OCI-LY1 (cell line): ENCODE results near the gene PTPRG.

Source experiments
- EZH2 ChIP-seq: fragments of 200-600 bp; sonication (generic), shearing (Covaris generic); IDR thresholded peaks from 2 replicates; pipeline ENCODE4 v1.8.0; 2017; ENCODE audit warnings: borderline replicate concordance, mixed run types, mild to moderate bottlenecking, antibody characterized with exemption, low read length, moderate library complexity, mixed read lengths
- TF ChIP-seq, protein P1 (sequence below): fragments of 200-600 bp; sonication (generic), shearing (Covaris generic); IDR thresholded peaks from 2 replicates; pipeline ENCODE4 v1.5.1; 2017; ENCODE audit warnings: mild to moderate bottlenecking, antibody characterized with exemption, low read length, moderate library complexity, mixed read lengths

- TF ChIP-seq, protein P1, sequence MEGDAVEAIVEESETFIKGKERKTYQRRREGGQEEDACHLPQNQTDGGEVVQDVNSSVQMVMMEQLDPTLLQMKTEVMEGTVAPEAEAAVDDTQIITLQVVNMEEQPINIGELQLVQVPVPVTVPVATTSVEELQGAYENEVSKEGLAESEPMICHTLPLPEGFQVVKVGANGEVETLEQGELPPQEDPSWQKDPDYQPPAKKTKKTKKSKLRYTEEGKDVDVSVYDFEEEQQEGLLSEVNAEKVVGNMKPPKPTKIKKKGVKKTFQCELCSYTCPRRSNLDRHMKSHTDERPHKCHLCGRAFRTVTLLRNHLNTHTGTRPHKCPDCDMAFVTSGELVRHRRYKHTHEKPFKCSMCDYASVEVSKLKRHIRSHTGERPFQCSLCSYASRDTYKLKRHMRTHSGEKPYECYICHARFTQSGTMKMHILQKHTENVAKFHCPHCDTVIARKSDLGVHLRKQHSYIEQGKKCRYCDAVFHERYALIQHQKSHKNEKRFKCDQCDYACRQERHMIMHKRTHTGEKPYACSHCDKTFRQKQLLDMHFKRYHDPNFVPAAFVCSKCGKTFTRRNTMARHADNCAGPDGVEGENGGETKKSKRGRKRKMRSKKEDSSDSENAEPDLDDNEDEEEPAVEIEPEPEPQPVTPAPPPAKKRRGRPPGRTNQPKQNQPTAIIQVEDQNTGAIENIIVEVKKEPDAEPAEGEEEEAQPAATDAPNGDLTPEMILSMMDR, result no peak
- no peak for TF ChIP-seq EZH2
Observed at GRCh38 chr3:61615643-61616042, 54.3 kb downstream of the PTPRG start.
